Measurements from ENCODE around the gene TBC1D14. TPM values are rescaled to one million over a fixed set of nuclear protein-coding genes. Genes with fewer than 3 reads are reported as not detected.

The TBC1D14 gene
- total and polyA plus RNA-seq, 9 of the 15 experiments (the other 6 are each of a cell fraction or from before 2014, with no cell fraction given) = 2.1 to 59.6 (median 44.8) TPM

DNA sequence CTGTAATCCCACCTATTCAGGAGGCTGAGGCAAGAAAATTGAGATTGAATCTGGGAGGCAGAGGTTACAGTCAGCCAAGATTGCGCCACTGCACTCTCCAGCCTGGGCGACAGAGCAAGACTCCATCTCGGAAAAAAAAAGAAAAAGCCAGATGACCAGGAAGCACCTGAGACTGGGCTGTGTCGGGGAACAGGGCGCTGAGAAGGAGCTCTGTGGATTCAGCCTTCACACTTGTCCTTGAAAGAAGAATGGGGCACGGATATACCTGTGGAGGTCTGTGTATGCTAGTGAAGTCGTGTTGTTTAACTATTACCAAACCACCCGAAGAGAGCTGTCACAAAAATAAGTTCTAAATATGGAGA lies 94.2 kb downstream of the TBC1D14 start (continued):
- TF ChIP-seq HNRNPLL (IDR thresholded peaks at IDR 0.05; ENCODE audit: low read depth, low read length, poor library complexity, severe bottlenecking) (no peak), ZNF324 (CRISPR knock-in tag; IDR thresholded peaks at IDR 0.05) (no peak)
- TF ChIP-seq, protein P1, sequence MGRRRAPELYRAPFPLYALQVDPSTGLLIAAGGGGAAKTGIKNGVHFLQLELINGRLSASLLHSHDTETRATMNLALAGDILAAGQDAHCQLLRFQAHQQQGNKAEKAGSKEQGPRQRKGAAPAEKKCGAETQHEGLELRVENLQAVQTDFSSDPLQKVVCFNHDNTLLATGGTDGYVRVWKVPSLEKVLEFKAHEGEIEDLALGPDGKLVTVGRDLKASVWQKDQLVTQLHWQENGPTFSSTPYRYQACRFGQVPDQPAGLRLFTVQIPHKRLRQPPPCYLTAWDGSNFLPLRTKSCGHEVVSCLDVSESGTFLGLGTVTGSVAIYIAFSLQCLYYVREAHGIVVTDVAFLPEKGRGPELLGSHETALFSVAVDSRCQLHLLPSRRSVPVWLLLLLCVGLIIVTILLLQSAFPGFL (CRISPR knock-in tag; IDR thresholded peaks at IDR 0.05) = no peak

DNA sequence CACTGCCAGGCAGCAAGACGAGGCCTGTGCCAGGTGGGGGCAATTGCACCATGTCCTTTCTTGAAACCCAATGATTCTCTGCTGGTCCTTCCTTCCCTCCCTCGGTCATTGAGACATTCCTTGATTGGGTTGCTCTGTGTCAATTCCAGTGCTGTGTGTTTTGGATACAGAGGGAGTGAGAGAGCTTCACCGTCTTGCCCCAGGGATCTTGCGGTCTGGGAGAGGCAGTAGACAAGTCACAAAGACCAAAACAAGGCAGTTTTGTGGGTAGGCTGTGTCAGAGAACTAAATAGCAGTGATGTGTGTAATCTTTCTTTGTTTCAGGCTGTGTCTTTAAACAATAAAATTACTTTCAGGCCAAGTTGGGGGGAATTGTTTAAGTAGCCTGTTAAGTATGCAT lies 94.7 kb downstream of the TBC1D14 start:
- Histone ChIP-seq H3K9me3 (replicated peaks; ENCODE audit: control insufficient read depth, insufficient read depth, low read depth, low read length) (no peaks in the 10 kb centered on the region), H2AFZ (ENCODE audit: low read depth, low read length) (no peak overlapping the region), H3K4me3 (no peak overlapping the region), H3K27ac (ENCODE audit: extremely low read depth, low read depth, low read length) (no peak overlapping the region), H3K79me2 (ENCODE audit: control insufficient read depth, insufficient read depth, low read length) (no peaks in the 10 kb centered on the region), H3K4me1 (replicated peaks in 1 of 2; ENCODE audit: control insufficient read depth in 2 of 2, insufficient read depth in 2 of 2, low read length in 2 of 2) (peaks cover under 1 to 4% of the 10 kb centered on the region in 2 experiments; a peak in 3 of 5 replicates), H3K36me3 (ENCODE audit: control insufficient read depth, insufficient read depth, low read length) (peaks cover 95% of the 10 kb centered on the region), H3K9me1 (ENCODE audit: control insufficient read depth, insufficient read depth, low read length) (no peaks in the 10 kb centered on the region), H3K27me3 (ENCODE audit: control insufficient read depth in 2 of 2, insufficient read depth in 2 of 2, low read length in 2 of 2) (no peaks in the 10 kb centered on the region), H4K20me1 (replicated peaks; ENCODE audit: control insufficient read depth, insufficient read depth, low read length) (0 out of 2 replicates have a peak, but pooled peaks cover 5% of the 10 kb centered on the region), H3K9ac (ENCODE audit: insufficient read depth in 1 of 2, low read depth in 2 of 2, low read length in 2 of 2) (no peak overlapping the region), H3K4me2 (ENCODE audit: insufficient read depth, low read length) (no peak overlapping the region)
- intact Hi-C loops (cut with micrococcal nuclease) = no loop called here
- FAIRE-seq (no peak), DNase-seq (ENCODE audit: extremely low read depth in 1 of 4, low spot score in 3 of 4) (no peak), ATAC-seq (no peak)
- 86% methylated on average over 4 of the region's 4 CpGs for WGBS (ENCODE audit: insufficient coverage, low coverage, missing lambda C conversion rate)
- no TSS peak for BruUV-seq (replicated peaks)
- ChIA-PET CTCF (ENCODE audit: low intra/inter-chr PET ratio) (no interaction called here), POLR2A (interaction anchor here (0.8 kb wide), 1 partner anchor 16 kb away, joined by 3 read pairs; no protein-coding TSS in a partner anchor)
- TF ChIP-seq NR4A1 (CRISPR knock-in tag; IDR thresholded peaks at IDR 0.05) (no peak), NR4A1 (tag; IDR thresholded peaks at IDR 0.05) (no peak)
- TF ChIP-seq, protein P2, sequence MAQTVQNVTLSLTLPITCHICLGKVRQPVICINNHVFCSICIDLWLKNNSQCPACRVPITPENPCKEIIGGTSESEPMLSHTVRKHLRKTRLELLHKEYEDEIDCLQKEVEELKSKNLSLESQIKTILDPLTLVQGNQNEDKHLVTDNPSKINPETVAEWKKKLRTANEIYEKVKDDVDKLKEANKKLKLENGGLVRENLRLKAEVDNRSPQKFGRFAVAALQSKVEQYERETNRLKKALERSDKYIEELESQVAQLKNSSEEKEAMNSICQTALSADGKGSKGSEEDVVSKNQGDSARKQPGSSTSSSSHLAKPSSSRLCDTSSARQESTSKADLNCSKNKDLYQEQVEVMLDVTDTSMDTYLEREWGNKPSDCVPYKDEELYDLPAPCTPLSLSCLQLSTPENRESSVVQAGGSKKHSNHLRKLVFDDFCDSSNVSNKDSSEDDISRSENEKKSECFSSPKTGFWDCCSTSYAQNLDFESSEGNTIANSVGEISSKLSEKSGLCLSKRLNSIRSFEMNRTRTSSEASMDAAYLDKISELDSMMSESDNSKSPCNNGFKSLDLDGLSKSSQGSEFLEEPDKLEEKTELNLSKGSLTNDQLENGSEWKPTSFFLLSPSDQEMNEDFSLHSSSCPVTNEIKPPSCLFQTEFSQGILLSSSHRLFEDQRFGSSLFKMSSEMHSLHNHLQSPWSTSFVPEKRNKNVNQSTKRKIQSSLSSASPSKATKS (CRISPR knock-in tag; IDR thresholded peaks at IDR 0.05) = no peak
- in situ Hi-C loops (cut with MboI) = no loop called here

Data from K562 (cell line).